GM19025 (cell line): Measurements from ENCODE around the gene NCKAP5L.
"Not testable (repeated sequence)": the region's sequence is repeated elsewhere in the genome, so short reads cannot be mapped to it uniquely, and the experiment has no call there.

Experiments used
- ATAC-seq: cut with Tn5 transposase; IDR thresholded peaks from one replicate; pipeline ENCODE4 v1.9.1; 2021; ENCODE audit warnings: mild to moderate bottlenecking, low read depth, moderate library complexity; ENCODE audit not compliant: unreplicated experiment

NCKAP5L gene

GRCh38 chr12:49787672-49788071 lies 40.5 kb downstream of the NCKAP5L start:
- no peak for ATAC-seq

GRCh38 chr12:49784756-49785409 lies 43.3 kb downstream of the NCKAP5L start:
- ATAC-seq = no peak

- ATAC-seq = no peak
Observed at GRCh38 chr12:49783917-49784676, 44.1 kb downstream of the NCKAP5L start.

DNA sequence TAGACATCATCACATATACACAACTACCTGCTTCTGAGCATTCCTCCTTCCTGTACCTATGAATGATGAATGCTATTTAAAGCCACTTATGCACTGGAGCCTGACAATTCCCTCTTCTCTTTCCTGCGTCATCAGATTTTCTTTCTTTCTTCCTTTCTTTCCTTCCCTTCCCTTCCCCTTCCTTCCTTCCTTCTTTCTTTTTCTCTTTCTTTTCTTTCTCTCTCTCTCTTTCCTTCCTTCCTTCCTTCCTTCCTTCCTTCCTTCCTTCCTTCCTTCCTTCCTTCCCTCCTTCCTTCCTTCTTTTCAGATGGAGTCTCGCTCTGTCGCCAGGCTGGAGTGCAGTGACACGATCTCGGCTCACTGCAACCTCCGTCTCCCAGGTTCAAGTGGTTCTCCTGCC lies 47.3 kb downstream of the NCKAP5L start:
- not testable (repeated sequence) for ATAC-seq

DNA sequence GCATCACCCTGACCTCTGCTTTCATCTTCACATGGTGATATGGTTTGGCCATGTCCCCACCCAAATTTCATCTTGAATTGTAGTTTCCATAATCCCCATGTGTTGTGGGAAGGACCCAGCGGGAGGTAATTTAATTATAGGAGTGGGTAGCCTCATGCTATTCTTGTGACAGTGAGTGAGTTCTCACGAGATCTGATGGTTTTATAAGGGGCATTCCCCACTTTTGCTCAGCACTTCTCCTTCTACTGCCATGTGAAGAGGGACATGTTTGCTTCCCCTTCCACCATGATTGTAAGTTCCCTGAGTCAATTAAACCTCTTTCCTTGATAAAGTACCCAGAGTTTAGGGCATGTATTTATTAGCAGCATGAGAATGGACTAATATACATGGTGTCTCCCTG lies 48.6 kb downstream of the NCKAP5L start:
- ATAC-seq = no peak

DNA sequence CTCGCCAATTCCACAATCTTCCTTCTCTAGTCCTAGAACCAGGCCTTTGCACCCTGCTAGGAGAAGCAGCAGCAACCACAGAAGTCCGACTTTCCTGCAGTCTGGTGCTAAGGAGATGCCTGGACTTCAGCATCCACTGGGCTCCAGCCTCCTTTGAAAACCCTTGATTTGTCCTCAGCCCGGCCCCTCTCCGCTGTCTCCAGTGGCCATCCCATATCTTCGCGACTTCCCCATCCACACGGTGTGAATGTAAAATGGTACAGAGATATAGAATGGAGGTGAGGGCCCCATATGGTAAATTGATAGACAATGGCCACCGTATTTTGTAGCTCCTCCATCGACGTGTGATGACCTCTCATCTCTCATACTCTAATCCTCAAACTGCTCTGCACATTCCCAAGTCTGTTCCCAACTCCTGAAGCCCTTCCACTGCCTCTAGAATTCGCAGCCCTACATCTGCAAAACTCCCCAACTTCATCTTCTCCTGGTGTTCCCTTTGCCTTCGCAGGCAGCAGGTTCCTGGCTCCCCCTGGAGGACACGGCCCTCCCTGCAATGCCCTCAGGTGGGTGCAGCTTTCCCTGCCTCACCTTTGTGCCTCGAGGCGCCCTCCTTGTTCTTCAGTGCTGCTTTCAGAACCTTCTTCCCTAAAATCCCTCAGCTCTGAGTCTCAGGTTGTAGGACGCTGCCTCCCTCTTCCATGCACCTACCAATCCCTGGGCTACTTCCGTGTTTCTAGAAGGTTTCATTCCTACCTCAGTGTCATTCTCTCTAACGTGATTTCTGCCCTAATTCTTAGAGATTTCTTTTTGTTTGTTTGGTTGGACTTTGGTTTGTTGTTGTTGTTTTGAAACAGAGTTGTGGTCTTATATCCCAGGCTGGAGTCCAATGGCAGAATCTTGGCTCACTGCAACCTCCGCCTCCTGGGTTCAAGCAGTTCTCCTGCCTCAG lies 50.1 kb downstream of the NCKAP5L start:
- no peak for ATAC-seq

- no peak for ATAC-seq
Observed at GRCh38 chr12:49777341-49777740, 50.9 kb downstream of the NCKAP5L start.

DNA sequence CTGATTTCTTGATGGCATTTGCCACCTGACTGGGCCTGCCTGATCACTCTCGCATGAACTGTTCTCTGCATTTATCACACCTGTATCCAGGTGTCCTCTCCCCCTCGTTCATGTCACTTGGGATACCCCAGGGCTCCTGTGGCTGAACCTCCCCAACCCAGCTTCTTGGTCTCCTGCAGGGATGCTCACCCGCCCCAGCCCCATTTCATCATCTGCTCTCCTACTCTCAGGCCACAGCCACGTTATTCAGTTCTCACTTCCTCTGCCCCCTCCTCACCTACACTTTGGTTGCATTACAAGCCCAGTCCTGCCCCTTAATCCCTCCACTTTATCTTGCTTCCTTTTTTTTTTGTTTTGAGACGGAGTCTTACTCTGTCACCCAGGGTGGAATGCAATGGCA lies 51.4 kb downstream of the NCKAP5L start:
- ATAC-seq = no peak

- ATAC-seq = no peak
Observed at GRCh38 chr12:49776413-49776812, 51.8 kb downstream of the NCKAP5L start.

DNA sequence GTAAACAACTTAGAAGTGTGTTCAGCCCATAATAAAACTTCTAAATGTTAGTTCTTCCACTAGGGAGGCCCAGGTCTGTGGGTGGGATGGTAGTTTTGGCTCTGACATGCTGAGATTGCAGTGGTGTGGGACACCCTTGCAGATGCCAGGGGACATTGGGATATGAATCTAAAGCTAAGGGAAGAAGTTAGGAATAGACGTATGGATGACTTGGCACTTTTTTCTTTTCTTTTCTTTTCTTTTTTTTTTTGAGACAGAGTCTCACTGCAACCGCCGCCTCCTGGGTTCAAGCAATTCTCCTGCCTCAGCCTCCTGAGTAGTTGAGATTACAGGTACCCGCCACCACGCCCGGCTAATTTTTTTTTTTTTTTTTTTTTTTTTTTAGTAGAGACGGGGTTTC lies 55.1 kb downstream of the NCKAP5L start:
- ATAC-seq = not testable (repeated sequence)

DNA sequence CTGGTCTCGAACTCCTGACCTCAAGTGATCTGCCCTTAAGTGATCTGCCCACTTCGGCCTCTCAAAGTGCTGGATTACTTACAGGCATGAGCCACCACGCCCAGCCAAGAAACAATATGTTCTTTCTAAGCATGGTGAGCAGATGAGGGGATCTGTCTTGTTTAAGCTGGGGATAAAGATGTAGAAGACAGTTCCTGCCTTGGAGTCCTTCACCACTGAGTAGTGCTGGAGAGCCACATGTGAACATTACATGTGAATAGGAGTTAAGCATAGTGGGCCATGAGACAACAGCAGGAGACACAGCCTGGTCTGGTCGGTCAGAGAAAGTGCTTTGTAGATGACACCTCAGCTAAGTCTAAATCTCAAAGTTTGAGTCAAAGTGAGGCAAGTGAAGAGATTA lies 60.9 kb downstream of the NCKAP5L start:
- no peak for ATAC-seq

GRCh38 chr12:49766115-49766455 lies 62.1 kb downstream of the NCKAP5L start:
- no peak for ATAC-seq

- no peak for ATAC-seq
Observed at GRCh38 chr12:49764126-49764525, 64.1 kb downstream of the NCKAP5L start.

- no peak for ATAC-seq
Observed at GRCh38 chr12:49763006-49763591, 65.1 kb downstream of the NCKAP5L start.

DNA sequence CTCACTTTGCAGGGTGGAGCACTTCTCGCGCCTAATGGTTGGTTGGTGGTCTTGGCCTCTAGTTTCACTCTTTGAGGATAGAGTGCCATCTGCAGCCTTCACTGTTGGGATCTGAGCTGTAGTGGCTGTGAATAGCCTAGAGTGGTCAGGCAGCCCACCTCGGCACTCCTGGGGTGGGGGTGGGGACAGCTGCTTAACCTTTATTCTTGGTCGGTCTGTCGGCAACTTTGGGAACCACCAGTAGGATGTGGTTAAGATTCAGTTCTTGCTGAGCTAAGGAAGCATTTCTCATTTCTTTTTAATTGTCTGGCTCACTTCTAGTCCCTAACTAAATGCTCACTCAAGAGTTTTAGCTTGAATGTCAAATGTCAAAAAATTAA lies 65.8 kb downstream of the NCKAP5L start:
- ATAC-seq = no peak

DNA sequence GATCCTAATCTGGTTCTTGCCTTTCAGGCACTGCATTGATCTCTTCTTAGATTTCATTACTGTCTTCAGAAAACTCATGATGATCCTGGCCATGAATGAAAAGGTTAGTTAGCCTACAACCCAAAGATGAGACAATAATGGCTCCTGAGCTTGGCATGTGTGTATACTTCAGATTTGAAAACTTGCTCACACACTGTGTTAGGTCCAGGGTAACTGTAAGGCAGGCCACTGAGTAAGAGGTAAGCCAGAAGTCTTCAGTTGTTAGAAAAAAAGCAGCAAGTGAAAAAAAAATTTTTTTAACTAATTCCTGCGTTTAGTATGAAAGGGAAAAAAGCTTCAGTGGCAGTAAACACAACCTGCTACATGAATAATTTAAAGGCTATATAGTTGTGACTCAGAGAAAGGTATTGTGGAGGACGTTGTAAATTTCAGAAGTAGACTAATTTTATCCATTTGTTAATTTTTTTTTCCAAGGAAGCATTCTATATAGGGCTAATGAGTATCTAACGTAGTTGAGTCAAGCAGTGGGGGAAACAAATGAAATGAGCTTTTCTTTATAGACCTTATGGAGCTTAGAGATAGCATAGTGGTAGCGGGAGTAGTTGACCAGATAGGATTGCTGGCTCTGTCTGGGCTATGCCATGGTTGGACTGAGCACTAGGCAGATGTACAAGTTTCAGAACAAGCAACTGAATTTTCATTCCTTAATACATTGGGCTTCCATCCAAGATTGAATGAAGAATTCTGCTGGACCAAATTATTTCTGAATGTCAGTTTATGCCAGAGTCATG lies 66.3 kb downstream of the NCKAP5L start:
- ATAC-seq = no peak

- ATAC-seq = no peak
Observed at GRCh38 chr12:49750996-49751393, 77.2 kb downstream of the NCKAP5L start.

DNA sequence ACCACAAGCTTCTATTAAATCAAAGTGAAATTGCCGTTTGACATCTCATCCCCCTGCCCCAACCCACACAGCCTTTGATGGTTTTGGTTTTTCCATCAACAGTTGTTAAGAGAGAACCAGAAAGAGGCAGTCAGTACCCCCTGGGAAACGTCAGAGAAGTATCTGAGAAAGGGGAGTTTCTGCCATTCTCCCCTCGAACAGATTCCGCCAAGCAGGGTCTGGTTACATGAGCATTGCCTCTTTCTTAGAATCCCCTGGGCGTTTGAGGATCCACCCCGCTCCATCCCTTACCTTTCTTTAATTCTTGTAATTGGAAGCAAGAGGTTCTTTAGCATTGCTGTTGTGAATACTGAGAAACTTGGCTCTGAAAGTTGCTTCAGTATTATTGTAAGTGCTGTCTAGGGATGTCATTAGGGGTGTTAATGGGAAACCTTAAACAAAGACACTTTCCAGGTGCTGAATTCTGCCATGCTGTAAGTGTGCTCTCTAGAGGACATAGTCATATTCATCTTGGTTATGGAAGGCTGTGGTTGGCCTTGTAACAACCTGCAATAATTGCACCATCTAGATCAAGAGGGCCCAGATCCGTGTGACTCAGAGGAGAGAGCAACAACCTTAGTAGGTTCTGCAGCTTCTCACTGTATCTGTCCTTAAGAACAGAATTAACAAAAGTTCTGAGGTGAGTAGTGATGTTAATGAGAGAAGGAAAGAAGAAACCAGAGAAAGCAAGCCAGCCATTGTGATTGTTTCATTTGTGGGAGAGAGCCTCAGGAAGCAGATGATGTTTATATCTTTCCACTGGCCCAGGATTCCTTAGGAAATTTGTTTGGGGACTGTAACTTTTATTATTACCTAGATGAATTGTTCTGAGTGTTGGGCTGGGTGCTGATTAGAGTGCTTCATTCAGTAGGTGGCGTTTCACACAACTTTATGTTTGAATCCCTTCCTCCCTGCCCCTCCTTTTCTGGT lies 77.9 kb downstream of the NCKAP5L start:
- ATAC-seq = no peak

- ATAC-seq = no peak
Observed at GRCh38 chr12:49748800-49749199, 79.4 kb downstream of the NCKAP5L start.
